SH-SY5Y (cell line): ENCODE data around the gene SORCS1.

Experiments
- GATA2 ChIP-seq: IDR thresholded peaks from 2 replicates; pipeline ENCODE4 v1.6.1; 2011; ENCODE audit warnings: mild to moderate bottlenecking, low read depth, low read length
- GATA3 ChIP-seq: IDR thresholded peaks from 2 replicates; pipeline ENCODE4 v1.6.1; 2011; ENCODE audit warnings: low read depth, mild to moderate bottlenecking, low read length, moderate library complexity

DNA sequence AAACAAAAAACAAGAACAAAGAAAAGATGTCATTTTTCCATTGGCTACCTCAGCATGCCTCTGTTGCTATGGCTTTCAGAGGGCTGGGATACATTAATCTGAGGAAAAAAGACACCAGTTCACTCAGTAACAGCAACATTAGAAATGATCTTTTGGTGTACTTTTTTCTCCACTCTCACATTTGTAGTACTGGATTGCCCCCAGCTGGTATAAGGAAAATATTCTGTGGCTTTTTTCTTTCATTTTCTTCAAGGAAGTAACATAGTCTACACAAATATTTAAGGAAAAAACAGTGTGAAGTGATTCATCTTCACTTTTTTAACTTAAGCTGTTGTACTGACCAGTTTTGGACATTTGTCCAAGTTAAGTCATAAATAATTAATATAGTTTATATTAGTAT, 482.3 kb downstream of the SORCS1 start:
- TF ChIP-seq GATA2 (no peak), GATA3 (no peak)
